ENCODE results near the gene SPNS2.

DNA sequence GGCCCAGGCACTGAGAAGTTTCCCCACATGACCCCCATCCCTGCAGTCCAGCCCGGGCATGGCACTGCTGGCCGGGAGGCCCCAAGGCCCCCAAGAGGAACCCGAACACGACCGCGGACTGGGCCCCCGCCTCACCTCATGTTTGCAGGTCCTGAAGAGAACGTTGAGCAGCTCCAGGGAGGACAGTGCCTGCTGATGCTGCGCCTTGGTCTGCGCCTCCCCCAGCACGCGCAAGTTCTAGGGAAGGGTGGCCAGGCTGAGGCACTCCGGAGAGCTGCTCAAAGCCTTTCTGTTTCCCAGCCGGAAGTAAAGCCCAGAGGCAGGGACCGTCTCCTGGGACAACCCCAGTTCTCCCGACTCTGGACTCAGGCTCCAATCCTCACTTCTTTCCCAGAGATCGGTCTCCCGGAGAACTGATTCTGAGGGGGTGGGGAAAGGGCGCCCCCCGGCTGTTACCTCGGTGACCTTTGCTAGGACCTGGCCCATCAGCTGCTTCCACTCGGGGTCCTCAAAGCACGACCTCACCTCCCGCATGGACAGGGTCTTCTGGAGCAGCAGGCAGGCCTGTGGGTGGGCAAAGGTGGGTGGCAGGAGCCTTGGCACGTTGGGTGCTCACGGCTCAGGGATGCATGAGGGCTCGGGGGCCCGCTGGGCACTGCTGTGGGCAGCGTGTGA lies 42.8 kb downstream of the SPNS2 start:
- TF ChIP-seq YY1 (IDR thresholded peaks at IDR 0.05; ENCODE audit: insufficient read depth, insufficient read length) (no peak), ZNF274 (IDR thresholded peaks at IDR 0.05; ENCODE audit: low read depth, low read length) (no peak), SUZ12 (IDR thresholded peaks at IDR 0.05; ENCODE audit: extremely low read depth, insufficient read depth, insufficient read length) (no peak)

All from NT2/D1 (cell line).